Activated CD4-positive, alpha-beta memory T cell treated with anti-CD3 and anti-CD28 coated beads for 36 hours (primary cell): ENCODE data around the gene WNT7A. TPM values are rescaled to one million over a fixed set of nuclear protein-coding genes. Genes with fewer than 3 reads are reported as not detected.

Experiments used
- CTCF ChIA-PET: fragments of 350-600 bp; sonication (Branson Sonifier 250); formaldehyde crosslinking; loops from one replicate; lab custom pipeline; 2021; ENCODE audit warnings: antibody characterized with exemption, inconsistent platforms; lab: Charles Lee
- POLR2A ChIA-PET: fragments of 350-600 bp; sonication (Branson Sonifier 250); formaldehyde crosslinking; loops from one replicate; lab custom pipeline; 2021; ENCODE audit warnings: antibody characterized with exemption; lab: Charles Lee
- DNase-seq: peaks from one replicate; pipeline ENCODE4 v3.0.0-alpha.2; 2020
- H3K27ac Mint-ChIP-seq: one replicate; pipeline ENCODE4 v1.8.0; 2021; ENCODE audit warnings: mixed read lengths
- H3K27me3 Mint-ChIP-seq: one replicate; pipeline ENCODE4 v1.8.0; 2021; ENCODE audit warnings: mixed read lengths
- H3K36me3 Mint-ChIP-seq: one replicate; pipeline ENCODE4 v1.8.0; 2021; ENCODE audit warnings: mixed read lengths
- H3K4me1 Mint-ChIP-seq: one replicate; pipeline ENCODE4 v1.8.0; 2021; ENCODE audit warnings: low read depth, mixed read lengths
- H3K4me3 Mint-ChIP-seq: one replicate; pipeline ENCODE4 v1.8.0; 2021; ENCODE audit warnings: mild to moderate bottlenecking, mixed read lengths
- H3K9me3 Mint-ChIP-seq: one replicate; pipeline ENCODE4 v1.8.0; 2021; ENCODE audit warnings: mixed read lengths
- intact Hi-C: fragments of 100-400 bp; cut with micrococcal nuclease; formaldehyde crosslinking; loops from one replicate; pipeline ENCODE4 v1.15.1; 2023
- total RNA-seq, 2 experiments: library from RNA; stranded (reverse); gene quantifications; one replicate each; pipeline ENCODE4 v1.2.3, GENCODE V29; 2021

Gene WNT7A
- total RNA-seq, 2 experiments from 2014 or later = 0.29 to 0.33 TPM

- no peak for DNase-seq
- Mint-ChIP-seq H3K27ac (no peak overlapping the region), H3K4me3 (no peak overlapping the region), H3K36me3 (no peaks in the 10 kb centered on the region), H3K9me3 (no peaks in the 10 kb centered on the region), H3K27me3 (peaks cover 4% of the 10 kb centered on the region), H3K4me1 (no peaks in the 10 kb centered on the region)
- intact Hi-C loops = no loop called here
- POLR2A ChIA-PET = no interaction called here
- CTCF ChIA-PET = no interaction called here
Observed at GRCh38 chr3:13794322-13794721, 85.5 kb downstream of the WNT7A start.

GRCh38 chr3:13793451-13793850 is 86.4 kb downstream of the WNT7A start:
- Mint-ChIP-seq H3K36me3 (no peaks in the 10 kb centered on the region), H3K4me1 (no peaks in the 10 kb centered on the region), H3K27me3 (peaks cover 4% of the 10 kb centered on the region), H3K9me3 (no peaks in the 10 kb centered on the region), H3K27ac (no peak overlapping the region), H3K4me3 (no peak overlapping the region)
- CTCF ChIA-PET = no interaction called here
- POLR2A ChIA-PET = no interaction called here
- intact Hi-C loops = no loop called here
- no peak for DNase-seq

GRCh38 chr3:13792512-13793371 is 87.1 kb downstream of the WNT7A start:
- POLR2A ChIA-PET = interaction anchor here (0.7 kb wide), 1 partner anchor 10 kb away, joined by 3 read pairs; no protein-coding TSS in a partner anchor
- intact Hi-C loops = no loop called here
- Mint-ChIP-seq H3K4me3 (no peak overlapping the region), H3K9me3 (no peaks in the 10 kb centered on the region), H3K36me3 (no peaks in the 10 kb centered on the region), H3K27ac (no peak overlapping the region), H3K27me3 (peaks cover 4% of the 10 kb centered on the region), H3K4me1 (no peaks in the 10 kb centered on the region)
- CTCF ChIA-PET = no interaction called here
- DNase-seq = no peak

GRCh38 chr3:13792051-13792490 is 87.8 kb downstream of the WNT7A start:
- POLR2A ChIA-PET = no interaction called here
- H3K36me3 Mint-ChIP-seq = no peaks in the 10 kb centered on the region
- peaks cover 4% of the 10 kb centered on the region for H3K27me3 Mint-ChIP-seq
- no peak for DNase-seq
- CTCF ChIA-PET = no interaction called here
- intact Hi-C loops = no loop called here
- H3K4me1 Mint-ChIP-seq = no peaks in the 10 kb centered on the region
- H3K9me3 Mint-ChIP-seq = no peaks in the 10 kb centered on the region
- no peak overlapping the region for H3K27ac Mint-ChIP-seq
- no peak overlapping the region for H3K4me3 Mint-ChIP-seq

- DNase-seq = no peak
- H3K27ac Mint-ChIP-seq = no peak overlapping the region
- POLR2A ChIA-PET = no interaction called here
- no peaks in the 10 kb centered on the region for H3K36me3 Mint-ChIP-seq
- no peaks in the 10 kb centered on the region for H3K9me3 Mint-ChIP-seq
- H3K4me3 Mint-ChIP-seq = no peak overlapping the region
- H3K27me3 Mint-ChIP-seq = peaks cover 4% of the 10 kb centered on the region
- CTCF ChIA-PET = no interaction called here
- intact Hi-C loops = no loop called here
- no peaks in the 10 kb centered on the region for H3K4me1 Mint-ChIP-seq
Observed at GRCh38 chr3:13791198-13792050, 88.4 kb downstream of the WNT7A start.

GRCh38 chr3:13790376-13791197 is 89.3 kb downstream of the WNT7A start:
- Mint-ChIP-seq H3K9me3 (no peaks in the 10 kb centered on the region), H3K4me1 (no peaks in the 10 kb centered on the region), H3K27me3 (peaks cover 4% of the 10 kb centered on the region), H3K4me3 (no peak overlapping the region), H3K36me3 (no peaks in the 10 kb centered on the region), H3K27ac (no peak overlapping the region)
- no peak for DNase-seq
- ChIA-PET POLR2A (no interaction called here), CTCF (interaction anchor here (0.6 kb wide), 1 partner anchor 133 kb away, joined by 3 read pairs; no protein-coding TSS in a partner anchor)
- intact Hi-C loops = no loop called here

GRCh38 chr3:13788522-13789424 is 91.1 kb downstream of the WNT7A start:
- H3K9me3 Mint-ChIP-seq = no peaks in the 10 kb centered on the region
- H3K27me3 Mint-ChIP-seq = peaks cover 7% of the 10 kb centered on the region
- no peak overlapping the region for H3K4me3 Mint-ChIP-seq
- H3K4me1 Mint-ChIP-seq = no peaks in the 10 kb centered on the region
- ChIA-PET POLR2A (no interaction called here), CTCF (no interaction called here)
- no peaks in the 10 kb centered on the region for H3K36me3 Mint-ChIP-seq
- intact Hi-C loops = no loop called here
- no peak for DNase-seq
- no peak overlapping the region for H3K27ac Mint-ChIP-seq

GRCh38 chr3:13787533-13788132 is 92.2 kb downstream of the WNT7A start:
- Mint-ChIP-seq H3K27me3 (peaks cover 5% of the 10 kb centered on the region), H3K27ac (no peak overlapping the region), H3K4me3 (no peak overlapping the region), H3K4me1 (no peaks in the 10 kb centered on the region), H3K9me3 (no peaks in the 10 kb centered on the region), H3K36me3 (no peaks in the 10 kb centered on the region)
- DNase-seq = no peak
- intact Hi-C loops = no loop called here
- ChIA-PET CTCF (no interaction called here), POLR2A (no interaction called here)

GRCh38 chr3:13786811-13787210 is 93.1 kb downstream of the WNT7A start:
- Mint-ChIP-seq H3K4me1 (no peaks in the 10 kb centered on the region), H3K9me3 (no peaks in the 10 kb centered on the region), H3K27ac (no peak overlapping the region), H3K27me3 (peaks cover 4% of the 10 kb centered on the region), H3K36me3 (no peaks in the 10 kb centered on the region), H3K4me3 (no peak overlapping the region)
- no peak for DNase-seq
- ChIA-PET CTCF (no interaction called here), POLR2A (no interaction called here)
- intact Hi-C loops = no loop called here

- Mint-ChIP-seq H3K4me1 (no peaks in the 10 kb centered on the region), H3K27ac (no peak overlapping the region), H3K36me3 (no peaks in the 10 kb centered on the region), H3K9me3 (no peaks in the 10 kb centered on the region), H3K27me3 (peaks cover 3% of the 10 kb centered on the region), H3K4me3 (no peak overlapping the region)
- DNase-seq = no peak
- POLR2A ChIA-PET = no interaction called here
- CTCF ChIA-PET = no interaction called here
- intact Hi-C loops = no loop called here
Observed at GRCh38 chr3:13785853-13786436, 93.9 kb downstream of the WNT7A start.

- no peak overlapping the region for H3K4me3 Mint-ChIP-seq
- H3K36me3 Mint-ChIP-seq = no peaks in the 10 kb centered on the region
- H3K27me3 Mint-ChIP-seq = peaks cover 3% of the 10 kb centered on the region
- no peak overlapping the region for H3K27ac Mint-ChIP-seq
- no peak for DNase-seq
- intact Hi-C loops = no loop called here
- no peaks in the 10 kb centered on the region for H3K9me3 Mint-ChIP-seq
- POLR2A ChIA-PET = no interaction called here
- CTCF ChIA-PET = no interaction called here
- no peaks in the 10 kb centered on the region for H3K4me1 Mint-ChIP-seq
Observed at GRCh38 chr3:13785351-13785750, 94.5 kb downstream of the WNT7A start.
